Neural progenitor cell (in vitro differentiated cells): ENCODE data around the gene ESPL1.

Experiments used
- CTCF ChIP-seq: fragments of 200-600 bp; sonication (generic); IDR thresholded peaks from 2 replicates; pipeline ENCODE4 v1.5.1; 2017; ENCODE audit warnings: antibody characterized with exemption, mild to moderate bottlenecking
- EZH2 ChIP-seq: fragments of 200-600 bp; sonication (generic); IDR thresholded peaks from 2 replicates; pipeline ENCODE4 v1.6.1; 2017; ENCODE audit warnings: antibody characterized with exemption, mild to moderate bottlenecking, moderate library complexity

- no peak for TF ChIP-seq CTCF
- TF ChIP-seq EZH2: no peak
Measured at GRCh38 chr12:53334822-53335221, 66.7 kb downstream of the ESPL1 start.
